Measurements from ENCODE around the gene NEO1.

Gene NEO1

DNA sequence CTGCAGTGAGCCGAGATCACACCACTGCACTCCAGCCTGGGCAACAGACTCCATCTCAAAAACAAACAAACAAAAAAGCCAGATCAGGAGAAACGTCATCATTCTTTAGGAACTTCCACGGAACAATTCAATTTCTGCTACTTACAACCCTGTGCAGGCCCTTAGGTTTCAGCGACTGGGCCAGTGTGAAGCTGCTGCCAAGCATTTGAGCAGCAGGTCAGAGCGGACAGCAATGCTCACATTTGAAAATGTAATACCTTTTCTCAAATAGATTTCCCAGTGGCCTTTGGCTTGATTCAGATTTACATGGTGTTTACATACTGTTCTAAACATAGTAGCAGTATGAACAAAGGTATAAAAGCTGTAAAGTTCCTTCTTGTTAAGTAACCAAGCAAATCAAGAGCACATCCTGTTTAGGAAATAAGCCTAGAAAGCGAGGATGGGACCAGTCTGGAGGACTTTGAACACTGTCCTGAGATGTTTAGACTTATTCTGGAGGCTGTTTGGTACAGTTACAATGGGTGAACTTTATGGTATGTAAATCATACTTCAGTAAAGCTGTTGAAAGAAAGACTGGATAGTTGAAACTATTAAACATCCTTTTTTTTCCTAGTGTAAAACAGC is 175.3 kb downstream of the NEO1 start:
- DNase-seq: no peak

DNA sequence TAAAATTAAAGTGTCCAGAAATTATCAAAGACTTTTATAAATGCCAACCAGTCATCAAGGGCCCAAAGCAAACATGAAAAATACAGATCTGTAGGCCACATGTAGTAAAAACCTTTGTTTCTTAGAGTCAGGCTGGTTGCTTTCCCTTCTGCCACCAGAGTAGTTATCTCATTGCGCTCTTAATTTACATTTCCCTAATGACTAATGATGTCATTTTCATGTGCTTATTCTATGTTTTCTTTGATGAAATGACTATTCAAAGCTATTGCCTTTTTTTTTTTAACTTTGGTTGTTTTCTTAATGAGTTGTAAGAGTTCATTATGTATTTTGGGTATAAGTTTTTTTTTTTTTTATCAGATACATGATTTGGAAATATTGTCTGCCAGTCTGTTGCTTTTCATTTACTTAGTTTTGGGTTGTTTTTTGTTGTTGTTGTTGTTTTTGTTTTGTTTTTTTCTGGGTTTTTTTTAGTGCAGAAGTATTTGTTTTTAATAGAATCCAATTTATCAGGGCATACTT is 175.9 kb downstream of the NEO1 start:
- no peak for DNase-seq

DNA sequence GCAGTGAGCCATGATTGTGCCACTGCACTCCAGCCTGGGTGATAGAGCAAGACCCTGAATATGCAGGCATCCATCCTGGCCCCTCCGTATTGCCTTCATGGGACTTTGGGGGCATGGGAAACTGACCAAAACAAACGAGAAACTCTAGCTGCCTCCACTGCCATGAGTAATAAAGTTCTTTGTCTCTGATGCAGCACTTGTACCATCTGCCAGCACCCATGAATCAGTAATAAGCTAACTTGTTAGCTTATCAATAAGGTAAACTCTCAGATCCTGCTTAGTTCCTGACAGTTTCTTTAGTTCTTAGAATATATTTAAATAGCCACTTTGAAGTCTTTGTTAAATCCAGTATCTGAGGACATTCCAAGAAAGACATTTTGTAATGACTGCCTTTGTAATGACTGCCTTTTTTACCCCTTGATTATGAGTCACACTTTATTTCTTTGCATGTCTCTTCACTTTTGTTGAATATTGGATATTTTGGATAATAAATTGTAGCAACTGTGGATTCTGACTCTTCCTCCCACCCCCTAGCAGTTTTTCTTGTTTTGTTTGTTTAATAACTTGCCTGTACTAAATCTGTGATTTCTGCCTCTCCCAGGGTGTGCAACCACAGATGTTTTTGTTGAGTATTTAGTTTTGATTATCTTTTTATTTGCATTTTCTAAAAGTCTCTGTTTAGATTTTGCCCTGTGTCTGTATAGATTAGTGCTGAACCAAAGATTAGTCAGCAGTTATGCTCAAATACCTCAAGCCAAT is 179.6 kb downstream of the NEO1 start:
- no peak for DNase-seq

DNA sequence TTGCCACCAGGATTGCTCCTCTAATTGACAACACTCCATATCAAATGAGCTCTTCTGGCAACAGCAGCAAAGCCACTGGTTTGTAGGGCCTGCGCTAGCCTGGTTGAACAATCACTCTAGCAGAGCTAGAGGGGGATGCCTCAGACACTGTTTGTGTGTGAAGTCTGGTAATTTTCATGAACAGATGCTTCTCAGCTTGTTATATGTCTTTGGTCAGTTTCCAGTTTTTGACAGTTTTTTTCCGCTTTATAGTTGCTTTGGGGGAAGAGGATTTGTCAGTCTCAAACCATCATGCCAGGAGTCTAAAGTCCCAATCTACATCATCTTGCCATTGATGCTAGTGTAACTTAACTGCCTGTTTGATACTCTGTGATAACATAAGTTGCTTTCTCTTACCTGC is 180.5 kb downstream of the NEO1 start:
- DNase-seq: no peak

DNA sequence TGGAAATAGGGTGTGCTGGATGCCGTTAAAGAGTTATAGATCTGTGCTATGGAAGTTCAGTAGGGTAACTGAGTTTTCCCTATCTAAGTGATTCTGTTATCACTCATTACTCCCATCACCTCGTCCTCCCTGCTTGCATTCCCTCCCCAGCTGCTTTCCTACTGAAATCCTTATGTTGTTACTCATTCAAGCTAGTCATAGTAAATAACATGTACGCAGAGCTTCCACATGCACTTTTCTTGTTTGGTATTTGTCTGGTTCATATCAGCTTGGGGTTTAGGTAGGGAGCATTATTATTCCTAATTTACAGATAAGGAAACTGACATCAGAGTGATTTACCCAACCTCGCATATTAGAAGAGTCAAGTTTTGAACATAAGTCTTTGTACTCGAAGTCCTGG is 181.4 kb downstream of the NEO1 start:
- no peak for DNase-seq

DNA sequence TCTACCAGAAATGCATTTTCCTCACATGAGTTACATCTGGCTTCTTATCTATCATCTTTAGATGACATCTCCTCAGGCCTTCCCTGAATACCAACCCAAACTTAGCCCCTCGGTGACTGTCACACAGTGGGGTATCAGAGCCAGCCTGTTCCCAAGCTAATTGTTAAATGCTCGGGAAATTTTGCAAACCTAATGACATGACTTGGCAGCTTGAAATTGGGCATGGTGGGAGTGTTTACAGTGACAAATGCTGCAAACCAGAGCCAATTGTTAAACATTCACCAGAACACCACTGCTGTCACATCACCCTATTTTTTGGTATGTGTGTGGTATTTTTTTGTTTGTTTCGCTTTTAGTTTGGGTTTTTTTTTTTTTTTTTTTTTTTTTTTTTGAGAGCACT is 185.6 kb downstream of the NEO1 start:
- DNase-seq: no peak

DNA sequence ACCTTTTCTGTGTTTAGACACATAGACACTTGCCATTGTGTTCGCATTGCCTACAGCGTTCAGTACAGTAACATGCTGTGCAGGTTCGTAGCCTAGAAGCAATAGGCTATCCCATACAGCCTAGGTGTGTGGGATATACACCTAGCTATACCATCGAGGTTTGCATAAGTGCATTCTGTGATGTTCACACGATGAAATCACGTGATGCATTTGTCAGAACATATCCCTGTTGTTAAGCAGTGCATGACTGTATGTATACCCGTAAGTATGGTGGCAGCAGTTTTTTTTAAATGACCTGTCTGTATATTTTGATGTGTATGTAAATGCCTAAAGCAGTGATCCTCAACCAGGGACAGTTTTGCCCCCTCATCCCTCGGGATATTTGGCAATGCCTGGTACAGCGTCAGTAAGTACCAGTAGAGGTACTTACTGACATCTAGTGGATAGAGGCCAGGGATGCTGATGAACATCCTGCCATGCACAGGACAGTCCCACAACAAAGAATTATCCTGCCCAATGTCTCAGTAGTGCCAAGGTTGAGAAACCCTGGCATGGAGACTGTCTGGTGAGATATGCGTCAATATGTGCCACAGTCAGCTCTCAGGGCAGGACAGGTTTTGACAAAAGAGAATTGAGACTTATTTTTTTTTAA is 187.4 kb downstream of the NEO1 start:
- DNase-seq: no peak

DNA sequence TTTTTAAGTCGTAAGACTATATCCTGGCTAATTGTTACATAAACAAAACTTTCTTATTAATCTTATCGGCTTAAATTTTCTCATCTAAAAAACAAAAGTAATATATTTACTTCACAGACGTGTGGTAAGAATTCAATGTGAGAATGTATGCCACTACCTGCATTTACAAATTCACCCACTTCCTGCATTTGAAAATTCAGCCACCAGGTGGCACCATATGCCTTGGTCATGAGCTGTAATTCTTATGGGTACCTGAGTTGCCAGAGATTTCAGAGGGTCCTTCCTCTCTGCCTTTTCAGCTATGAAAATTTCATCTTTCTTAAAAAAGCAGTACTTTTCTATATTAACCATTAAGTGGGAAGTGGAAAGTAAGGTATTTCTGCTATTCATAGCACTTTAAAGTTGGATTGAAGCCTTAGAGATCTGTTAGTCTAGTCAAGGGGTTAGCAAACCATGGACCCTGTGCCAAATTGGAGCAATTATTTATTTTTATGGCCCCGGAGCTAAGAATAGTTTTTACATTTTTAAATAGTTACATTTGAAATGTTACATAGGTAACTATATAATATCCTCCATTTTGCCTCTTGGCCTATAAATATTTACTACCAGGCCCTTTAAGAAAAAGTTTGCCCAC is 188.7 kb downstream of the NEO1 start:
- peak; percentile 79 to 81 for DNase-seq

DNA sequence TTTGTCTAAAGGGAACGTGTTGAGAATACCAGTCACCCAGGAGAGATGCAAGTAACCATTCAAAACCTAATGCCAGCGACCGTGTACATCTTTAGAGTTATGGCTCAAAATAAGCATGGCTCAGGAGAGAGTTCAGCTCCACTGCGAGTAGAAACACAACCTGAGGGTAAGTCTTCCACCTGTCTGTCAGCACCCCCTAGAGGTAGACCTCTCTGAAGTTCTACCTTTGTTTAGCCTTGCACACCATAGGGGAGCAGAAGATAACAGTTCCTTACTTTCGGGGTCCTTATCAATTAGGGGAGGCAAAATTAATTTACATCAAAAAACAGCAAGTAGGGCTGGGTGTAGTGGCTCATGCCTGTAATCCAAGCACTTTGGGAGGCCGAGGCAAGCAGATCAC is 192.1 kb downstream of the NEO1 start:
- DNase-seq: no peak

DNA sequence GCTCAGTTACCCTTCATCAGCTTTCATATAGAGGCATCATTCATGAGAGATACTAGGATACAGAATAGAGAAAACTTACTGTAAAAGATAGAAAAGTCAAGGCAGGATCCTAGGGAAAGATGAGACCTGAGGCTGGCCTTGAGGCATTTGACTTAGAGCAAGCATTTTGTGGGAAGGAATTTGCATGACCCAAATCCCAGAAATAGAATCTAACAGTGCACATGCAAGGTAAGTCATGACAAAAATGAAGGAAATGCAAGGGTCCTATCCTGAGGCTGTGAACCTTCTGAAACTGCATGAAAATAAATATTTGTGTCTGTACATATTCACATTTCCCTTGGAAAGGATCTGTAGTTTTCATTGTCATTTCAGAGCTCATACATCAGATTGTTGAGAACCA is 194.2 kb downstream of the NEO1 start:
- no peak for DNase-seq

DNA sequence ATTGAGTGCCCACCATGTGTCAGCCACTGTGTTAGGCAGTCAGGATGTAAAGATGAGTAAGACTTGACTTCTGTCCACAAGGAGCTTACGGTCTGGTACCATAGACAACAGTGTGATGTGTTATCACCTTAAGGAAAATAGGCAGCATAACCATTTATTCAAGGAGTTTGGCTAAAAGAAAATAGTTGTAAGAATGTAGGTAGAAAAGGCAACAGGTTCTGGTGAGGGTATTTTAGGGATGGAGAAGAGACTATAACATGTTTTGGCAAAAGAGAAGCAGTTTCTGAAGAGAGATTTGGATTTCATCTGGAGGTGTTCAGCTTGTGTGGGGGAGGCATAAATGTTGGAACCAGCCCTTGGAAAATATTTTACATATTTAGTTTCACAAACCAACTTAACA is 194.6 kb downstream of the NEO1 start:
- DNase-seq: no peak

DNA sequence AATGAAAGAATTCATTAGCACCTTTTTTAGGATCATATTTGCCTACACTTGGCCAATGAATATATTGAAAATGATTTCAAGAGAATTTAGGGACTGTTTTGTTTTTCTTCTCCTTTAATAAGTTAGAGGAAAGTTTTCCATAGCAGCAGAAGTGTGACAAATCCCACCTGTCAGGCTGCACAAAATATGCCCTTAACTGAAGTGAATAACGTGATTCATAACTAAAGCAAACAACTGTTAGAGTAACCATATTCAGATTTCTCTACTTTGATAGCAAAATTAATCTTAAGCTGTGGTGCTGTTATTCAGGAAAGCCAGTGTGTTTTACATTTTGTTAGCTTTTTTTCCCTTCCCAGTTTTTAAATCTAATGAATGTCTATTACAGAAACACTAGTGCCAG is 195.1 kb downstream of the NEO1 start:
- no peak for DNase-seq

DNA sequence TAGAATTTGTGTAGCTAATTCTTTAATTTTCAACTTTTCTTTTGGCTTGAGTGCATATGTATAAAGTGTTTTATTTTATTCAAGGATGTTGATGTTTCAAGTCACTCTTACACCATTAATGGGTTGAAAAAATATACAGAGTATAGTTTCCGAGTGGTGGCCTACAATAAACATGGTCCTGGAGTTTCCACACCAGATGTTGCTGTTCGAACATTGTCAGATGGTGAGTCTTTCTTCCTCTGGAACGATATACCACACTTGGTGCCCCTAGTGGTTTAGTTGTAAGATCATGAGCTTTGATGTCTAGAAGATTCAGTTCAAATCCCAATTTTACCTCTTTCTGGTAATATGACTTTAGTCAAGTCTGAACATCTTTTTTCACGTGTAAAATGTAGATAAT is 197.2 kb downstream of the NEO1 start:
- no peak for DNase-seq

DNA sequence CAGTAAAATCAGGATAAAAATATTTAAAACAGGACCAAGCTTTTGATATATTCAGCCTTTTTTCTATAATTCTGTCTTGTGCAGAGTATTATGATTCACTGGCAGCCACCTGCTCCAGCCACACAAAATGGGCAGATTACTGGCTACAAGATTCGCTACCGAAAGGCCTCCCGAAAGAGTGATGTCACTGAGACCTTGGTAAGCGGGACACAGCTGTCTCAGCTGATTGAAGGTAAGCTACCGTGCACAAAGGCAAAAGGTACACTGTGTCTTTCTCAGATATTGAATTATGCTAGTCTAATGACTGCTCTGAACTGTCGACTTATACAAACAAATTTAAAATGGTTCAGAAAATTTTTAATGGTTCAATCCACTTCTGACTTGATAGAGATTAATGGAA is 202.3 kb downstream of the NEO1 start:
- no peak for DNase-seq

DNA sequence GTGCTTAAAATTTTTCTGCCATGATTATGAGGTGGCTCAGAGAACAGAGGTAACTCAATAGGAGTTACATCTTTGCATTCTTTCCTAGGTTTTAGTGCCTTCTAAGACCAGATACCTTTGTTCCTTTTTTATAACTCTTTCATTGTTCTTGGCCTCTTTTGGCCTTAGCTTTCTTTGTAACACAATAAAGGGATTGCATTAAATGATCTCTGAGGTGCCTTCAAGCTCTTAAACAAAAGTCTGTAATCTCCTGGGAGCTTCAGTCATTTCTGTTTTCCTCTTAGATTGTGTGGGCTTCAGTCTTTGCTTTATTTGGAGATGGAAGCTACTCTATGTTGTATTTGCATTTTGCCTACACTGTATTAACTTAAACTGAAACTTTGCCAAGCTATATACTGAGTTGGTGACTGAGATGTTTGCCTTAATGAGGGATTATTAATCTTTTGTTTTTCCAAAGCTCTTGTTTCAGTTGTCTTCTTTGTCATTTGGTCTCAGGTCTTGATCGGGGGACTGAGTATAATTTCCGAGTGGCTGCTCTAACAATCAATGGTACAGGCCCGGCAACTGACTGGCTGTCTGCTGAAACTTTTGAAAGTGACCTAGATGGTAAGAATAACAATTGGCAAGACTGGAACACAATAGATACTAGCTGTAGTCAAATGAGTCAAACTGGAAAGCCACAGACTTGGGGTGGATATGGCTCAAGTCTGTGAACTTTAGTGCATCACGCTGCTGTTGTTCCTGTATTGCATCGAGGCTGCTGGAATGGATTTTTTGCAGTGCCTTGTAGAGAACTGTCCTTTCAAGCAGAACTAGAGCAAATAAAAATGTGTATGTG is 206.2 kb downstream of the NEO1 start:
- DNase-seq: peak in 1 of 2 donors; percentile 10

DNA sequence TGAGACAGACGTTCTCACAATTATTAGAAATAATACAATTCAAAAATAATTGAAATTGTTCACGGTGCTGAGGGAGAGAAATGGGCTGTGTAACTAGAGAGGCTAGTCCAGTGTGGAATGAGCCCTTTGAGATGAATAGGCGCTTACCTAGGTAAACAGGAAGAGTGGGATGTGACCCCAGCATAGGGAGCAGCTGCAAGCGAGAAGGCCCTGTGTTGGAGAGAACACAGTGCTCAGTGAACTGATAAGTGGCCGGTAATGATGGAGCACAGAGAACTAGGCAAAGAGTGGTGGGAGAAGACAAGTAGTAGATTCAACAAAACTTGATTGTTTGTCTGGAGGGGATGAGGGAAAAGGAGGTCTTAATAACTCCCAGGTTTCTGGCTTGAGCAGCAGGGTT is 212.6 kb downstream of the NEO1 start:
- no peak for DNase-seq

DNA sequence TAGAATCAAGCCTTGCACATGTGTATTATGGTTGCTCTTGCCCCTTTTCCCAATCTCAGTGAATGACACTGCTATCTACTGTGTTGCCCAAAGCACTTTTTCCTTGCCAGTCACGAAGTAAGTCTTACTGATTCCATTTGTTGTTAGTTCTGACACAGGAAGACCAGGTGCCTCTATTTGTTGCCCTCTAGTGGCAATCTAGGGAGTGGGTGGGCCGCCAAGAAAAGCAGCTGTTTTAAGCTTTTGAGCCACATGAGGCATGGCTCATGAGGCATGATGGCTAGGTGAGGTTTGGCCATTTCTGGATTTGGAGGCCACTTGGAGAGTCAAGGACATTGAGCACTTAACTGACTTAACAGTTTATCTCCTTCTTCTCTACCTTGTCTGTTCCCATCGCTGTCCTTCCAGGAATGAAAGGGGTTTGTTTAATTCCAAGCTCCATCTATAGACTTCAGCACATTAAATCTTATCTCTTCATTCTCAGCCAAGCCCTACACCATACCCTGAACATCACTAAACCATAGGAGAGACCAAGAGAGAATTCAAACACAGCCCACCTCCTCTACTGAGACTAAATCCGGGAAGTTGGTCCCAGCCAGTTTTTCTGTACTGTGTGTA is 213.4 kb downstream of the NEO1 start:
- DNase-seq: peak; percentile 32 to 45

DNA sequence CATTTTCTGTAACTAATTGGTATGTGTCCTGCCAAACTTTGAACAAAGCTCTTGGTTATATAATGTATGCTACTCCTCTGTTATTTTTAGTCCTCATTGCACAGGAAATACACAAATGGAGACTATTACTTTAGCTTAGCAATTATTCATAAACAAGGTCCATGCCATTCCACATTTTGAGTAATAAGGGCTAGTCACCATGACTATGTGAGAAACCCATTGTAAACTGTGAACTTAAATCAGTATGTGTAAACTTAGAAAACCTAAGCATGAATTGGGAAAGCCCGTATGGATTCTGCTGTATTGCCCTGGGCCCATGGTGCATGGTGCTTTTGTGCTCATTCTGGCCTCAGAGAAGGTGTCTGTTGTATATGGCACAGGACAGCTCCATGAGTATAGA is 216.2 kb downstream of the NEO1 start:
- DNase-seq: no peak

DNA sequence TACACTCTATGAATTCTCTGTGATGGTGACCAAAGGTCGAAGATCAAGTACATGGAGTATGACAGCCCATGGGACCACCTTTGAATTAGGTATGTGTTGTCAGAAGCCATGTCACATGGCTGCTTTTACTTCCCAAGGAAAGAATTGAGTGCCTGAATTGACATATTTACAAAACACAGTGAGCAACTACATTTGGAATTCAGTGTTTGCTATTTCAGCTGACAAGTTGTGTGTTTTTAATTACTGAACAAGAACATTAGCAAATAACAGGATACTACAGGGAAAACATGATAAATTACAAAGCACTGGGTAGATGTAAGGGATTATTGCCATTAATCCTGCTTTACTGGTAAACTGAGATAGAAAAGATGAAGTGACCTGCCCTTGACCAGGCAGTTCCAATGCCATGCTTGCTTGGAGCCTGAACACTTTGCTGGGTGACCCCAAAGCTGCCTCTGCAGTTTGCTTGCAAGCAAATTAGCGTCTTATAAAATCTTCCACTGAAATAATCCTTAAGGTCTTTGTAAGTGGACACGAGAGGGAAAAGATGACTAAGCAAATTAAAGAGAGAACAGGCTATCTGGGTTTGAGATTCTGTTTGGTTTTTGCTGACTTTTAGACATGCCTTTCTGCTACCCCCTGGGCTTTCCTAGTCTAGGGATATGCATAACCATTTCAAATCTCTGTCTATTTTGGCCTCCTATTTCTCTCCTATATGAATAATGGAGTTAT is 218.3 kb downstream of the NEO1 start:
- DNase-seq: no peak

DNA sequence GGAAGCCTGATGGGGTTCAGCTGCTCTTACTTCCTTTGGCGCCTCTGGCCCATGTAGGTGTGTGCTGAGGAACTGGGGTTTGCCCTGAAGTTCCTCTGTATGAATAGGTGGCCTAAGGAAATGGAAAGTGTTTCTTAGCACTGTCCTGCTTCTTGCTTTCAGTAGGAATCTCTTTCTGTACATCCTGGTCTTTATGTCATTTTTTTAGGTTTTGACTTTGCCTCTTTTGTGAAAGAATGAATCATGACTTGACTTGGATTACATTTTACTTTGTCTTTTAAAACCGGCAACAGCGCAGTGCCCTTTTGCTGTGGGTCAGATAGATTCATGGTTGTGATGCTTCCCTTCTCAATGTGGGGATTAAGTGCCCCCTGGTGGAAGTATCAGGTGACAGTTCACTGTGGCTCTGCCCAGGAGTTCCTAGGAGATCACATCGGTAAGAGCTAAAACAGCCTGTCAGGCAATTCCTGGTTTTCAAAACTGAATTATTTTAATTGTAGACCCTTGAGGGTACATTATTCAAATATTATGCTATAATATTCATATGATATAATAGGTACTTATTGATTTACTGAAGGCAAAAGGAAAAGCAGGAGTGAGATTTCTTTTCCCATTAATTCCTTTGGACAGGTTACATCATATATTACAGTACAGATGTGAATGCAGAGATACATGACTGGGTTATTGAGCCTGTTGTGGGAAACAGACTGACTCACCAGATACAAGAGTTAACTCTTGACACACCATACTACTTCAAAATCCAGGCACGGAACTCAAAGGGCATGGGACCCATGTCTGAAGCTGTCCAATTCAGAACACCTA is 221.1 kb downstream of the NEO1 start:
- peak; percentile 24 to 41 for DNase-seq

DNA sequence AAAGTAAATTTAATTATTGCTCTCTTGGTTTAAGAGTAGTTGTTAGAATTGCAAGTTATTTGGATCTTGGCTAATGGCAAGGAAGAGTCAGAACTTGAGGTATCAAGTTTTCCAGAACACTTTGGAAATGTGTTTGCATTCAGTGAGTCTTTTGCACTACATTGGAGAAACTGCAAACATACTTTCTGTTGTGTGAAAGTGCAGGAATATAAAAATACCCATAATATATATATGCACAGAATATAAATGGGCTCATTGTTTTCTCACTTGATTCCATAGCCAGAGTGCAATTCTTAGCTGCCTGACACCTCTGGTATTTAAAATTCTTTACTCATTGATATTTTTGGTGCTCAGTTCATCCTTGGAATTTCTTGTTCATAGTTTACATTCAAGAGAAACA is 223.6 kb downstream of the NEO1 start:
- no peak for DNase-seq

Measured in stimulated activated CD4-positive, alpha-beta T cell treated with anti-CD3 and anti-CD28 coated beads, Interleukin-2, amount 100 ng/mL, for 48 hours (primary cell).